ENCODE measurements around the gene MRGPRX2.

MRGPRX2 gene

GRCh38 chr11:19060629-19061028 lies at the start of gene MRGPRX2:
TSS of gene MRGPRX2 (minus strand) at chr11:19060717. CDS start at chr11:19056402, 4,315 bp downstream.
- peak; percentile 6 for DNase-seq

- no peak for DNase-seq
These were observed 49.8 kb upstream of the MRGPRX2 start for GRCh38 chr11:19110295-19110694.

DNA sequence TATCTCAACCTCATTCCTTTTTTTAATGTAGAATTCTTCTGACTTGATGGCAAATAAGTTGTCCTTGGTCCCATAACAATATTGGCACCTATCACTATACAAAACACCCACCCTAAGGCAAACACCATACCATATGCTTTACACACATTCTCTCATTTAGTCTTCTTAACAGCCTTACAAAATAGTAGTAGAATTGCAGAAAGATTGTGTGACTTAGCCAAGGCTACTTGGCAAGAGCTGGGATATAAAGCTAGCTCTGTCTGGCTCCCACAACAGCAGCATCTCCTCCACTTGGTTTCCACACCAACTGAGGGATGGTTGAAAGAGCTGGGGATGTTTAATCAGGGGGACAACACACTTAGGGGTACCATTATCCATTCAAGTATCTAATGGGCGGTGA lies 46.6 kb upstream of the MRGPRX2 start:
- DNase-seq = no peak

GRCh38 chr11:19105011-19105410 lies 44.5 kb upstream of the MRGPRX2 start:
- no peak for DNase-seq

DNA sequence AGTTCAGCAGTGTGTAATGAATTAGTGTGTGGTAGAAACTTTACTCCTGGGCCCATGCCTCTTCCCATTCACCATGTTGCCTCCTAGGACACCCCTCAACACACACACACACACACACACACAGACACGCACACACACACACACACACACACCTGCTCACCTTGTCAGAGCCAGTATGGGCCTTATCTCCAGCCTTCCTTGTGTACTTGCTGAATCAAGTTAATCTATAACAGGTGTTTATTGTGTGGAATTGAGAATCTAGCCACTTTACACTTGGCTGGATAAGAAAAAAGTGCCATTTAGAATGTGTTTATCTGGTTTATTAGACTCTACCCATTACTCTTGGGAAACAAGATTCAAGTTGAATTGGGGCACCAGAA lies 42.0 kb upstream of the MRGPRX2 start:
- DNase-seq = no peak

GRCh38 chr11:19101796-19102520 lies 41.4 kb upstream of the MRGPRX2 start:
- DNase-seq = no peak

GRCh38 chr11:19100885-19101284 lies 40.4 kb upstream of the MRGPRX2 start:
- no peak for DNase-seq

- no peak for DNase-seq
These were observed 38.6 kb upstream of the MRGPRX2 start for GRCh38 chr11:19099093-19099492.

- DNase-seq = no peak
These were observed 34.3 kb upstream of the MRGPRX2 start for GRCh38 chr11:19094859-19095258.

- DNase-seq = no peak
These were observed 33.5 kb upstream of the MRGPRX2 start for GRCh38 chr11:19093976-19094375.

- no peak for DNase-seq
These were observed 32.3 kb upstream of the MRGPRX2 start for GRCh38 chr11:19092850-19093249.

DNA sequence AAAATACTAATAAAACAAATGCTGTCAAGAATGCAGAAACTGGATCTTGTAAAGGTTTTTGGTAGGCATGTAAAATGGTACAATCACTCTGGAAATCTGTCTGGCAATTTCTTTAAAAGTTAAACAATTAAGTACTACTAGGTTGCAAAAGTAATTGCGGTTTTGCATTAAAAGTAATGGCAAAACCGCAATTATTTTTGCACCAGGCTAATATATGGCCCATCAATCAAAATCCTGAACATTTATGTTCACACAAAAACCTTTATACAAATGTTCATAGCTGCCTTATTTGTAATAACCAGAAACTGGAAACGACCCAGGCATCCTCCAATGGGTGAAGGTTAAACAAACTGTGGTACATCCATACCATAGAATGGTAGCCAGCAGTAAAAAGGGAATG lies 31.8 kb upstream of the MRGPRX2 start:
- DNase-seq = no peak

DNA sequence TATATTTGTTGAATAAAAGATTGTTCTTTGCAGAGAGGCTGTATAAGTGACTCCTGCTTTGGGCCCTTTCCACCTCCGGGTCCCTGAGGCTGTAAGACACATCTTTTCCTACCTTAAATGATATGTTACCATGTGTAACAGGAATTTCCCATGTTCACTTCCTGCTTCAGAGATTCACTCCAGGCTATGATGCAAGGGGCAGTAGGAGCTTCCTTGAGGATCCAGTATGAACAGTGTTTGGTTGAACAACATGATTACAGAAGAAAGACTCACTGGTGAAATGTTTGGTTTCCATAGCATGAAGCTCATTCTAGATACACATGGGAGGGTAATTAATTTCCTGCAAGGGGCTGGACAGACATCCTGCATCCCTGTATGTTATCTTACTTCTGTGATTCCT lies 30.8 kb upstream of the MRGPRX2 start:
- DNase-seq = no peak

DNA sequence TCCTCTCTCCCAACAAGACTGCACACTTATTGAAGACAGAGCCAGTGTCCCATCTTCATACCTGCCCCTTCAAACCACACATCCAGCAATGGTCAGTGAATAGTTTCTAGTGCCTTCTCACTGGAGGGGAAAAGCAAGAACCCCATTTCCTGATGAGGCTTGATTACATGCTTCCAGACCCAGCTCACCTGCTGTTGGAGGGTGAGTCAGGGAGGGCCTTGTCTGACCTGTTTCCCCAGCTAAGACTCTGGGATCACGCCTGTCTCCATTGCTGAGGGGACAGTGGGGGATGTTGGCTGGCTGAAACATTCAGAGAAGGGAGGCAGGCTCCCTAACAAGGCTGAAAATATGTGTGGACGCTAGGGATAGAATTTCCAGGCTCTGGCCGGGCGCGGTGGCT lies 28.9 kb upstream of the MRGPRX2 start:
- no peak for DNase-seq

GRCh38 chr11:19088791-19089190 lies 28.3 kb upstream of the MRGPRX2 start:
- DNase-seq = no peak

DNA sequence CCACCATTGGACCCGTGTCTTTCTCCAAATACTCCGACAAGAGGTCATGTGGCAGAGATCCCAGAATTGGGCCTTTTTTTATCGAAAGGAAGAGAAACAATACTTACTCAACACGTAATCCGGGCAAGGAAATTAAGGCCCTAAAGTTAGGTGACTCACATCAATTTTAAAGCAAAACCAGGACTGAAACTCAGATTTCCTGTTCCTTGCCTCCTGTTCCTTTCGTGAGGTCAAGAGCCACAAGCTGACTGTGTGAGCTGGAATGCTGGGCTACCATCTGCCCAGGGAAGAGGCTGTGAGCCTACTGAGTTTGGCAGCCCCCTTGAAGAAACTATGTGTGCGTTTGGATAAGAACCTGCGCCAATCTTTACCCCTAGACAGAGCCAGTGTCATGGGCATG lies 27.1 kb upstream of the MRGPRX2 start:
- DNase-seq = no peak

GRCh38 chr11:19084661-19085315 lies 24.3 kb upstream of the MRGPRX2 start:
- no peak for DNase-seq

DNA sequence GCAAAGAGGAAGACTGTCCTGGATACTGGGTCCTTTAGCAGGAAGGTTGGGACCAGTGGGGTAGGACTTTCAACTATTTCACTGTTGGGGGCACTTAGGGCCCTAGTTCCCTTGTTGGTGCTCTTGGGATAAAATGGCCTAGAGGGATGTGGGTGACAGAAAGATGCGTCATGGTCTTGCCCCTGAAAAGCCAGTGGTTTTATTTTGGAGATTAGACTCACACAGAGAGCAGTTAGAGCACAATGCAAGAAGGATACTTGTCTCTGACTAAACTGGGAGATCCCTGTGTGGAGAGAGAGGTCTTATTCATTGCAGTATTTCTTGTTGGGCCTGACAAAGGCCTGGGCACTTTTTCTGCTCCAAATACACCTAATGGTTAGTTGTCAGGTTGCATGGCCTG lies 22.6 kb upstream of the MRGPRX2 start:
- no peak for DNase-seq

DNA sequence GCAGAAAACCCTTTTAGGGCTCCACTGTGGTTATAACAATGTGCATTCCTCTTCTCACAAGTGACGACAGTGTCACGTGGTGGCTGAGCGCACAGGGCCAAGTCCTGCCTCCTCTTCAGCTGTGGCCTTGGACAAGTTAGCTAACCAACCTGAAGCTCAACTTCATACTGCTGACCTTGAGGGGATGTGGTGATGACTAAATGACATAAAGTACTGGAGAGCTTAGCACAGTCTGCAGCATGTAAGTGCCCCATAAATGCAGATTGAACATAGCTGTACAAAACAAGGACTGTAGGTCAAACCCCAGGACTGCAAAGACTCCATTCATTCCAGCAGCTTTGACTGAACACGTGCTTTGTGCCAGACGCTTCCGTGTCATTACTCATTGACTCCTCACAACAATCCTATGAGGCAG lies 20.1 kb upstream of the MRGPRX2 start:
- DNase-seq = no peak

- DNase-seq = no peak
These were observed 19.3 kb upstream of the MRGPRX2 start for GRCh38 chr11:19079643-19080440.

GRCh38 chr11:19077965-19078364 lies 17.4 kb upstream of the MRGPRX2 start:
- DNase-seq = no peak

- peak; percentile 59 for DNase-seq
These were observed 16.4 kb upstream of the MRGPRX2 start for GRCh38 chr11:19076744-19077589.

DNA sequence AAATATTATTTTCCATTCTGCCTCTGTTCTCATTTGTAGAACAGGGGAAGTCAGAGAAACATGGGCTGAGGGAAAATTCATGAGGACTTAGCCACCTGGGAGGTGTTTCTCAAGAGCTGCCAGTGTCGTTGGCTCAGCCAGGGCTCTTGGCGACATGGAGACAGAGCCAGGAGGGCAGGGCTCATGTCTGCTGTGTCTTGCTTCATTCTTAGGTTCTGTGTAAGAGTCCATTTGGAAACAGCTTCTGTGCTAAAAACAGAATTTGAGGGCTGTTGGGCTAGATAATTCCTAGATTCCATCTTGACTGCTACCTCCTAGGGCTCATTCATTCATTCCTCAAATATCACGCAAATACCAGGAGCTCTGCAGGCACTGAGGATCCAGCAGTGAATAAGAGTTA lies 15.1 kb upstream of the MRGPRX2 start:
- no peak for DNase-seq
